ENCODE data around the gene CACNB2.
A peak's percentile ranks its signal among the peaks of the same experiment; 100 is the strongest.

Gene CACNB2

GRCh38 chr10:18323916-18324315 lies 183.7 kb downstream of the CACNB2 start:
- no peak overlapping the region for H3K4me3 ChIP-seq (ENCODE audit: low read depth in 1 of 5, low read length in 5 of 5)
- H3K9me3 ChIP-seq (ENCODE audit: control insufficient read depth in 5 of 5, low read length in 5 of 5): peaks cover 0 to 3% (median 0%) of the 10 kb centered on the region in 5 donors
- H3K27me3 ChIP-seq (ENCODE audit: control insufficient read depth in 5 of 5, insufficient read depth in 4 of 5, low read length in 5 of 5): no peaks in the 10 kb centered on the region
- no peaks in the 10 kb centered on the region for H3K36me3 ChIP-seq (ENCODE audit: control insufficient read depth in 5 of 5, insufficient read depth in 5 of 5, low read length in 5 of 5)
- no peak overlapping the region for H3K9ac ChIP-seq (ENCODE audit: low read length in 5 of 5)
- H3K27ac ChIP-seq (ENCODE audit: low read depth, low read length): no peak overlapping the region
- H3K4me1 ChIP-seq (ENCODE audit: control insufficient read depth in 5 of 5, insufficient read depth in 5 of 5, low read length in 5 of 5): no peaks in the 10 kb centered on the region

- Histone ChIP-seq H3K27ac (ENCODE audit: low read depth, low read length) (no peak overlapping the region), H3K9me3 (ENCODE audit: control insufficient read depth in 5 of 5, low read length in 5 of 5) (no peaks in the 10 kb centered on the region), H3K9ac (ENCODE audit: low read length in 5 of 5) (no peak overlapping the region), H3K4me1 (ENCODE audit: control insufficient read depth in 5 of 5, insufficient read depth in 5 of 5, low read length in 5 of 5) (no peaks in the 10 kb centered on the region), H3K36me3 (ENCODE audit: control insufficient read depth in 5 of 5, insufficient read depth in 5 of 5, low read length in 5 of 5) (no peaks in the 10 kb centered on the region), H3K4me3 (ENCODE audit: low read depth in 1 of 5, low read length in 5 of 5) (no peak overlapping the region), H3K27me3 (ENCODE audit: control insufficient read depth in 5 of 5, insufficient read depth in 4 of 5, low read length in 5 of 5) (no peaks in the 10 kb centered on the region)
These were observed 185.2 kb downstream of the CACNB2 start for GRCh38 chr10:18325410-18325809.

- no peaks in the 10 kb centered on the region for H3K9me3 ChIP-seq (ENCODE audit: control insufficient read depth in 5 of 5, low read length in 5 of 5)
- no peak overlapping the region for H3K9ac ChIP-seq (ENCODE audit: low read length in 5 of 5)
- H3K4me3 ChIP-seq (ENCODE audit: low read depth in 1 of 5, low read length in 5 of 5): no peak overlapping the region
- H3K36me3 ChIP-seq (ENCODE audit: control insufficient read depth in 5 of 5, insufficient read depth in 5 of 5, low read length in 5 of 5): no peaks in the 10 kb centered on the region
- H3K4me1 ChIP-seq (ENCODE audit: control insufficient read depth in 5 of 5, insufficient read depth in 5 of 5, low read length in 5 of 5): no peaks in the 10 kb centered on the region
- no peak overlapping the region for H3K27ac ChIP-seq (ENCODE audit: low read depth, low read length)
- no peaks in the 10 kb centered on the region for H3K27me3 ChIP-seq (ENCODE audit: control insufficient read depth in 5 of 5, insufficient read depth in 4 of 5, low read length in 5 of 5)
These were observed 185.8 kb downstream of the CACNB2 start for GRCh38 chr10:18325889-18326531.

- no peak overlapping the region for H3K9ac ChIP-seq (ENCODE audit: low read length in 5 of 5)
- no peak overlapping the region for H3K27ac ChIP-seq (ENCODE audit: low read depth, low read length)
- no peaks in the 10 kb centered on the region for H3K4me1 ChIP-seq (ENCODE audit: control insufficient read depth in 5 of 5, insufficient read depth in 5 of 5, low read length in 5 of 5)
- H3K4me3 ChIP-seq (ENCODE audit: low read depth in 1 of 5, low read length in 5 of 5): no peak overlapping the region
- no peaks in the 10 kb centered on the region for H3K36me3 ChIP-seq (ENCODE audit: control insufficient read depth in 5 of 5, insufficient read depth in 5 of 5, low read length in 5 of 5)
- no peaks in the 10 kb centered on the region for H3K9me3 ChIP-seq (ENCODE audit: control insufficient read depth in 5 of 5, low read length in 5 of 5)
- H3K27me3 ChIP-seq (ENCODE audit: control insufficient read depth in 5 of 5, insufficient read depth in 4 of 5, low read length in 5 of 5): no peaks in the 10 kb centered on the region
These were observed 188.7 kb downstream of the CACNB2 start for GRCh38 chr10:18328941-18329340.

GRCh38 chr10:18332048-18332447 lies 191.8 kb downstream of the CACNB2 start:
- H3K9ac ChIP-seq (ENCODE audit: low read length in 5 of 5): no peak overlapping the region

GRCh38 chr10:18332484-18332883 lies 192.3 kb downstream of the CACNB2 start:
- Histone ChIP-seq H3K9me3 (ENCODE audit: control insufficient read depth in 5 of 5, low read length in 5 of 5) (no peaks in the 10 kb centered on the region), H3K27ac (ENCODE audit: low read depth, low read length) (no peak overlapping the region)

More at GRCh38 chr10:18332048-18332447, 191.8 kb downstream of the CACNB2 start:
- H3K9me3 ChIP-seq (ENCODE audit: control insufficient read depth in 5 of 5, low read length in 5 of 5): no peaks in the 10 kb centered on the region
- no peak overlapping the region for H3K4me3 ChIP-seq (ENCODE audit: low read depth in 1 of 5, low read length in 5 of 5)
- no peaks in the 10 kb centered on the region for H3K27me3 ChIP-seq (ENCODE audit: control insufficient read depth in 5 of 5, insufficient read depth in 4 of 5, low read length in 5 of 5)
- no peak overlapping the region for H3K27ac ChIP-seq (ENCODE audit: low read depth, low read length)
- H3K36me3 ChIP-seq (ENCODE audit: control insufficient read depth in 5 of 5, insufficient read depth in 5 of 5, low read length in 5 of 5): no peaks in the 10 kb centered on the region
- H3K4me1 ChIP-seq (ENCODE audit: control insufficient read depth in 5 of 5, insufficient read depth in 5 of 5, low read length in 5 of 5): no peaks in the 10 kb centered on the region

GRCh38 chr10:18333621-18334020 lies 193.4 kb downstream of the CACNB2 start:
- no peaks in the 10 kb centered on the region for H3K4me1 ChIP-seq (ENCODE audit: control insufficient read depth in 5 of 5, insufficient read depth in 5 of 5, low read length in 5 of 5)
- H3K9ac ChIP-seq (ENCODE audit: low read length in 5 of 5): no peak overlapping the region
- H3K9me3 ChIP-seq (ENCODE audit: control insufficient read depth in 5 of 5, low read length in 5 of 5): no peaks in the 10 kb centered on the region
- no peaks in the 10 kb centered on the region for H3K27me3 ChIP-seq (ENCODE audit: control insufficient read depth in 5 of 5, insufficient read depth in 4 of 5, low read length in 5 of 5)
- no peak overlapping the region for H3K27ac ChIP-seq (ENCODE audit: low read depth, low read length)
- no peak overlapping the region for H3K4me3 ChIP-seq (ENCODE audit: low read depth in 1 of 5, low read length in 5 of 5)
- no peaks in the 10 kb centered on the region for H3K36me3 ChIP-seq (ENCODE audit: control insufficient read depth in 5 of 5, insufficient read depth in 5 of 5, low read length in 5 of 5)

More at GRCh38 chr10:18332484-18332883, 192.3 kb downstream of the CACNB2 start:
- H3K36me3 ChIP-seq (ENCODE audit: control insufficient read depth in 5 of 5, insufficient read depth in 5 of 5, low read length in 5 of 5): no peaks in the 10 kb centered on the region
- H3K27me3 ChIP-seq (ENCODE audit: control insufficient read depth in 5 of 5, insufficient read depth in 4 of 5, low read length in 5 of 5): no peaks in the 10 kb centered on the region
- no peak overlapping the region for H3K4me3 ChIP-seq (ENCODE audit: low read depth in 1 of 5, low read length in 5 of 5)
- no peak overlapping the region for H3K9ac ChIP-seq (ENCODE audit: low read length in 5 of 5)
- no peaks in the 10 kb centered on the region for H3K4me1 ChIP-seq (ENCODE audit: control insufficient read depth in 5 of 5, insufficient read depth in 5 of 5, low read length in 5 of 5)

- Histone ChIP-seq H3K4me1 (ENCODE audit: control insufficient read depth in 5 of 5, insufficient read depth in 5 of 5, low read length in 5 of 5) (no peaks in the 10 kb centered on the region), H3K4me3 (ENCODE audit: low read depth in 1 of 5, low read length in 5 of 5) (no peak overlapping the region), H3K27me3 (ENCODE audit: control insufficient read depth in 5 of 5, insufficient read depth in 4 of 5, low read length in 5 of 5) (no peaks in the 10 kb centered on the region), H3K9me3 (ENCODE audit: control insufficient read depth in 5 of 5, low read length in 5 of 5) (no peaks in the 10 kb centered on the region), H3K9ac (ENCODE audit: low read length in 5 of 5) (no peak overlapping the region), H3K27ac (ENCODE audit: low read depth, low read length) (no peak overlapping the region), H3K36me3 (ENCODE audit: control insufficient read depth in 5 of 5, insufficient read depth in 5 of 5, low read length in 5 of 5) (no peaks in the 10 kb centered on the region)
These were observed 194.1 kb downstream of the CACNB2 start for GRCh38 chr10:18334116-18334867.

- H3K9ac ChIP-seq (ENCODE audit: low read length in 5 of 5): peak overlapping the region in 4 of 5 donors; percentile 0 to 40 (median 29)
- no peaks in the 10 kb centered on the region for H3K36me3 ChIP-seq (ENCODE audit: control insufficient read depth in 5 of 5, insufficient read depth in 5 of 5, low read length in 5 of 5)
- H3K4me3 ChIP-seq (ENCODE audit: low read depth in 1 of 5, low read length in 5 of 5): peak overlapping the region; percentile 41 to 64 (median 56)
- H3K27me3 ChIP-seq (ENCODE audit: control insufficient read depth in 5 of 5, insufficient read depth in 4 of 5, low read length in 5 of 5): no peaks in the 10 kb centered on the region
- peaks cover 0 to 9% (median 7%) of the 10 kb centered on the region in 5 donors for H3K4me1 ChIP-seq (ENCODE audit: control insufficient read depth in 5 of 5, insufficient read depth in 5 of 5, low read length in 5 of 5)
- no peaks in the 10 kb centered on the region for H3K9me3 ChIP-seq (ENCODE audit: control insufficient read depth in 5 of 5, low read length in 5 of 5)
- H3K27ac ChIP-seq (ENCODE audit: low read depth, low read length): no peak overlapping the region
These were observed 200.3 kb downstream of the CACNB2 start for GRCh38 chr10:18340496-18341051.

GRCh38 chr10:18341055-18341454 lies 200.8 kb downstream of the CACNB2 start:
- Histone ChIP-seq H3K9ac (ENCODE audit: low read length in 5 of 5) (peak overlapping the region in 1 of 5 donors; percentile 28), H3K27me3 (ENCODE audit: control insufficient read depth in 5 of 5, insufficient read depth in 4 of 5, low read length in 5 of 5) (no peaks in the 10 kb centered on the region), H3K4me1 (ENCODE audit: control insufficient read depth in 5 of 5, insufficient read depth in 5 of 5, low read length in 5 of 5) (peaks cover 0 to 9% (median 7%) of the 10 kb centered on the region in 5 donors), H3K4me3 (ENCODE audit: low read depth in 1 of 5, low read length in 5 of 5) (peak overlapping the region; percentile 41 to 64 (median 56)), H3K9me3 (ENCODE audit: control insufficient read depth in 5 of 5, low read length in 5 of 5) (no peaks in the 10 kb centered on the region), H3K36me3 (ENCODE audit: control insufficient read depth in 5 of 5, insufficient read depth in 5 of 5, low read length in 5 of 5) (no peaks in the 10 kb centered on the region), H3K27ac (ENCODE audit: low read depth, low read length) (no peak overlapping the region)
